Measurements from ENCODE around the gene STRIP2. TPM values are rescaled to one million over a fixed set of nuclear protein-coding genes. Genes with fewer than 3 reads are reported as not detected.
A peak's percentile ranks its signal among the peaks of the same experiment; 100 is the strongest.

The STRIP2 gene
- total and polyA plus RNA-seq, 9 of the 15 experiments (the other 6 are each of a cell fraction or from before 2014, with no cell fraction given) = 10.1 to 81.8 (median 42.3) TPM

DNA sequence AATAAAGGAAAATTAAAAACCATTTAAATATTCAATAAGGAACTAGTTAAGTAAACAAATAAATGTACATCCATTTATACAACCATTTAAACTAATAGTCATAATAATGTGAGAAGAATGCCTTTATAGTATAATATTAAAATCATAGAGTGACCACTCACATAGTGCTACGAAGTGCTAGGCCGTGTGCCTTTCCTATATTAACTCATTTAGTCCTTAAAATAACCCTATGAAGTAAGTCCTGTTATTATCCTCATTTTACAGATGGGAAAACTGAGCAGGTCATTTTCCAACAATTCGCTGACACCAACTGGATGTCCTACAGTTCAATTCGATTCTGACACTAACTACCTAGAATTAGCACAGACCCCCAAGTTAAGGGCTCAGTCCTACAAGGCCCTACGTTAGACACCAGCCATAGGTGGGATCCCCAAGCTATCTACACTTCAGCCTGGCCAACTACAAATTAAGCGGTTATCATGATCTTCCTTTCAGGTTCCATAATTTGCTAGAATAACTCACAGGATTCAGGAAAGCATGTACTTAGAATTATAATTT, 4.1 kb downstream of the STRIP2 start:
- Histone ChIP-seq H3K4me2 (ENCODE audit: insufficient read depth, low read length) (peak overlapping the region; percentile 63), H3K9me3 (replicated peaks; ENCODE audit: control insufficient read depth, insufficient read depth, low read depth, low read length) (no peaks in the 10 kb centered on the region), H3K36me3 (ENCODE audit: control insufficient read depth, insufficient read depth, low read length) (peaks cover 55% of the 10 kb centered on the region), H3K4me3 (no peak overlapping the region; the same call in 1 of the 2 replicates), H3K4me1 (replicated peaks in 1 of 2; ENCODE audit: control insufficient read depth in 2 of 2, insufficient read depth in 2 of 2, low read length in 2 of 2) (peaks cover 42 to 56% of the 10 kb centered on the region in 2 experiments), H3K27me3 (ENCODE audit: control insufficient read depth in 2 of 2, insufficient read depth in 2 of 2, low read length in 2 of 2) (no peaks in the 10 kb centered on the region), H3K9me1 (ENCODE audit: control insufficient read depth, insufficient read depth, low read length) (no peaks in the 10 kb centered on the region), H4K20me1 (replicated peaks; ENCODE audit: control insufficient read depth, insufficient read depth, low read length) (no peaks in the 10 kb centered on the region), H3K27ac (ENCODE audit: extremely low read depth, low read depth, low read length) (peak overlapping the region; percentile 87), H2AFZ (ENCODE audit: low read depth, low read length) (peak overlapping the region; percentile 70), H3K79me2 (ENCODE audit: control insufficient read depth, insufficient read depth, low read length) (peaks cover 78% of the 10 kb centered on the region), H3K9ac (ENCODE audit: insufficient read depth in 1 of 2, low read depth in 2 of 2, low read length in 2 of 2) (peak overlapping the region in 1 of 2 experiments; percentile 61; a peak in 3 of 4 replicates)
- ATAC-seq (peak; percentile 4), FAIRE-seq (no peak), DNase-seq (ENCODE audit: extremely low read depth in 1 of 4, low spot score in 3 of 4) (no peak)
- CTCF ChIA-PET (ENCODE audit: low intra/inter-chr PET ratio) = no interaction called here
- WGBS (ENCODE audit: insufficient coverage, low coverage, missing lambda C conversion rate) = 10% methylated on average over 6 of the region's 6 CpGs
- BruUV-seq (replicated peaks) = TSS peak; percentile 54
- POLR2A ChIA-PET = interaction anchor here (0.8 to 1.9 kb wide), 14 partner anchors 10 to 173 kb away, joined by 3 to 13 read pairs (median 4); partner anchors contain the start of gene NRF1
- intact Hi-C loops (cut with micrococcal nuclease) = loop anchor here (2.0 to 5.0 kb wide), 2 partner anchors 16 to 519 kb away; no protein-coding TSS in a partner anchor
- in situ Hi-C loops (cut with MboI) = no loop called here
- TF ChIP-seq CEBPB (tag; IDR thresholded peaks at IDR 0.05) = no peak
- TF ChIP-seq RBM25 (IDR thresholded peaks at IDR 0.05; ENCODE audit: low read depth, low read length, severe bottlenecking) = peak; percentile 67
- TF ChIP-seq, protein P1, sequence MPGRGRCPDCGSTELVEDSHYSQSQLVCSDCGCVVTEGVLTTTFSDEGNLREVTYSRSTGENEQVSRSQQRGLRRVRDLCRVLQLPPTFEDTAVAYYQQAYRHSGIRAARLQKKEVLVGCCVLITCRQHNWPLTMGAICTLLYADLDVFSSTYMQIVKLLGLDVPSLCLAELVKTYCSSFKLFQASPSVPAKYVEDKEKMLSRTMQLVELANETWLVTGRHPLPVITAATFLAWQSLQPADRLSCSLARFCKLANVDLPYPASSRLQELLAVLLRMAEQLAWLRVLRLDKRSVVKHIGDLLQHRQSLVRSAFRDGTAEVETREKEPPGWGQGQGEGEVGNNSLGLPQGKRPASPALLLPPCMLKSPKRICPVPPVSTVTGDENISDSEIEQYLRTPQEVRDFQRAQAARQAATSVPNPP (IDR thresholded peaks at IDR 0.05; ENCODE audit: borderline replicate concordance, insufficient read depth, insufficient read length) = no peak
- TF ChIP-seq SMARCA5 (IDR thresholded peaks at IDR 0.05) = no peak
- no peak for TF ChIP-seq MAFG (tag; conservative IDR thresholded peaks at IDR 0.05)
- TF ChIP-seq ZNF24 (IDR thresholded peaks at IDR 0.05) = peak; percentile 30; the same call in 1 of the 2 replicates
- 0 out of 2 replicates have a peak, but pooled peaks have one; percentile 34 for TF ChIP-seq ZZZ3 (IDR thresholded peaks at IDR 0.05)
- TF ChIP-seq, protein P2, sequence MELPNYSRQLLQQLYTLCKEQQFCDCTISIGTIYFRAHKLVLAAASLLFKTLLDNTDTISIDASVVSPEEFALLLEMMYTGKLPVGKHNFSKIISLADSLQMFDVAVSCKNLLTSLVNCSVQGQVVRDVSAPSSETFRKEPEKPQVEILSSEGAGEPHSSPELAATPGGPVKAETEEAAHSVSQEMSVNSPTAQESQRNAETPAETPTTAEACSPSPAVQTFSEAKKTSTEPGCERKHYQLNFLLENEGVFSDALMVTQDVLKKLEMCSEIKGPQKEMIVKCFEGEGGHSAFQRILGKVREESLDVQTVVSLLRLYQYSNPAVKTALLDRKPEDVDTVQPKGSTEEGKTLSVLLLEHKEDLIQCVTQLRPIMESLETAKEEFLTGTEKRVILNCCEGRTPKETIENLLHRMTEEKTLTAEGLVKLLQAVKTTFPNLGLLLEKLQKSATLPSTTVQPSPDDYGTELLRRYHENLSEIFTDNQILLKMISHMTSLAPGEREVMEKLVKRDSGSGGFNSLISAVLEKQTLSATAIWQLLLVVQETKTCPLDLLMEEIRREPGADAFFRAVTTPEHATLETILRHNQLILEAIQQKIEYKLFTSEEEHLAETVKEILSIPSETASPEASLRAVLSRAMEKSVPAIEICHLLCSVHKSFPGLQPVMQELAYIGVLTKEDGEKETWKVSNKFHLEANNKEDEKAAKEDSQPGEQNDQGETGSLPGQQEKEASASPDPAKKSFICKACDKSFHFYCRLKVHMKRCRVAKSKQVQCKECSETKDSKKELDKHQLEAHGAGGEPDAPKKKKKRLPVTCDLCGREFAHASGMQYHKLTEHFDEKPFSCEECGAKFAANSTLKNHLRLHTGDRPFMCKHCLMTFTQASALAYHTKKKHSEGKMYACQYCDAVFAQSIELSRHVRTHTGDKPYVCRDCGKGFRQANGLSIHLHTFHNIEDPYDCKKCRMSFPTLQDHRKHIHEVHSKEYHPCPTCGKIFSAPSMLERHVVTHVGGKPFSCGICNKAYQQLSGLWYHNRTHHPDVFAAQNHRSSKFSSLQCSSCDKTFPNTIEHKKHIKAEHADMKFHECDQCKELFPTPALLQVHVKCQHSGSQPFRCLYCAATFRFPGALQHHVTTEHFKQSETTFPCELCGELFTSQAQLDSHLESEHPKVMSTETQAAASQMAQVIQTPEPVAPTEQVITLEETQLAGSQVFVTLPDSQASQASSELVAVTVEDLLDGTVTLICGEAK (IDR thresholded peaks at IDR 0.05) = 0 out of 2 replicates have a peak, but pooled peaks have one; percentile 10
- TF ChIP-seq, protein P2 (CRISPR knock-in tag; IDR thresholded peaks at IDR 0.05) = no peak
- no peak for TF ChIP-seq BRD9 (IDR thresholded peaks at IDR 0.05; ENCODE audit: low read depth, partially characterized antibody)
- TF ChIP-seq ZNF551 (CRISPR knock-in tag; IDR thresholded peaks at IDR 0.05) = 0 out of 2 replicates have a peak, but pooled peaks have one; percentile 27
- TF ChIP-seq HDGF (IDR thresholded peaks at IDR 0.05) = peak; percentile 91; the same call in 1 of the 2 replicates
- peak; percentile 25; the same call in 1 of the 2 replicates for TF ChIP-seq GABPB1 (CRISPR knock-in tag; IDR thresholded peaks at IDR 0.05)
- TF ChIP-seq ZSCAN29 (IDR thresholded peaks at IDR 0.05) = peak; percentile 27; the same call in 1 of the 2 replicates

All from K562 (cell line).